Activated CD8-positive, alpha-beta memory T cell treated with anti-CD3 and anti-CD28 coated beads, Interleukin-2, amount 50 U/mL, for 4 hours (primary cell): ENCODE measurements around the gene KY.

Experiments
- DNase-seq: peaks from one replicate; pipeline ENCODE4 v3.0.0-alpha.2; 2020

The KY gene

DNA sequence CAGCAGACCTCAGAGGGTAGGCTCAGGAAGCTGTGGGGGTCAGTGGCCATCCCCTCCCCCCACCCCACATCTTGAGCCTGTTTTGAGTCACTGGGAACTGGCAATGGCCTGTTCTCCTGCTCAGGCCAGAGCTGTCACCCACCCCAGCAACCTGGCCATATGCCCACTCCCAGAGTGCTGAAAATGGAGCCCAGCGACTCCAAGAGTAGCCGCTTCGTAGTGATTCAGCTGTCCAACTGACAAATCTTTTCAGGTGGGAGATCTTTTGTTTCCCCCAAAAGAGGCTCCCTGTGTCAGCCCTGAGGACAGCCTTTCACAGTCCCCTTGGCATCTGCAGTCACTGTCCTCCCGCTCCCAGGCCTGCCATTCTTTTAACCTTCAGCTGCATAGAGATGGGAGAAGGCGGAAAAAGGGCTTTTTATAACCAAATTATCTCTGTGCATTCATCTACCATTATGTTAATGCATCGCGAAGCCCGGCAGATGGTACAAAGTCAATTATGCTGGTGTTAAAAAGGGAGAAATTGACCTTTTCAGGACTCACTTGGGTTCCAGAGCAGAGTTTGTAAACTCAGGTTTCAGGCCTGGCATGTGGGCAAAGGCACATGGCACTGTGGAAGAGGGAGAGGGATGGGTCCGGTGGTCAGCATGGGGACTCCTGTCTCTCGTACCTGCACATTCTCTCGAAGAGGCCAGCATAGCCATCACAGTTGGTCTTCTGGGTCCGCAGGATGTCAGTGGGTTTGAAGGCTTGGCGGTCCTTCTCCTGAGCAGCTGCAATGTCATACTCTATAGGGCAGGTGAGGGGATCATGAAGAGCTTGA lies 32.1 kb downstream of the KY start:
- DNase-seq, result no peak

DNA sequence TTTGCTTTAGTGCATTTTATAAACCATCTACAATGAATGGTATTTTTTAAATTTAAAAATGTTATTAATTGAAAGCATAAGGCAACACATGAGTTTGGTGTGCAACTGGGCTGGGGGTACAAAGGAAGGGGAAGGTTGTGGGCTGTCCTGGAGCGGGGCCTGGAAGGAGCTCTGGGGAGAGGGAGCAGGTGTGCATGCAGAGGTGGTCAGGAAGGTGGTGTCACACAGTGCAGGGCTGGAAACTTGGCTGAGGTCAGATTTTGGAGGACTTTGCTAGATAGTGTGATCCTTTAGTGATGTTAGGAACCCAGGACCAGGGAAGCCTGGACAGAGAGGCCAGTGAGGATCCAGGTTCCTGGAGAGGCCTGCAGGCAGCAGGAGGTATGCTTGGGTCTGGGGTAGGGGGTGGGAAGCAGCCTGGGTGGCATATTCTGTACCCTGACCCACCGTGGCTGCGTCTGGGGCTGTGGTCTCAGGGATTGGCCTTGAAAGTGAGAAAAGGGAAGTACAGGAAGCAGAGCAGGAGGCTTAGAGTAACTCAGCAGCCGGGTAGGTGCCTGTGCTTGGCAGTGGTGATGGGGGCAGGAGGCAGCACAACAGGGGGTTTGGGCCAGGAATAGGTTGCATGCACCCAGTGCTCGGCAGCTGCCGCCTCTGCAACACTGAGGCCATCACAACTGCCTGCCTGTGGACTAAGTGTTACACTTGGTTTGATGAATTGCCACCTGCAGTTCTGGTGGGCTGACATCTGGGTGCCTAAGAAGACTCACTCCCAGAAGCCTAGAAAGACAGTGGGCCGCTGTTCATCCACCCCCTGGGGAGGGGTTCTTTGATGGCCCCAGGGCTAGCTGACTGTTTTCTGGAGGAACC lies 33.0 kb downstream of the KY start:
- DNase-seq, result no peak

DNA sequence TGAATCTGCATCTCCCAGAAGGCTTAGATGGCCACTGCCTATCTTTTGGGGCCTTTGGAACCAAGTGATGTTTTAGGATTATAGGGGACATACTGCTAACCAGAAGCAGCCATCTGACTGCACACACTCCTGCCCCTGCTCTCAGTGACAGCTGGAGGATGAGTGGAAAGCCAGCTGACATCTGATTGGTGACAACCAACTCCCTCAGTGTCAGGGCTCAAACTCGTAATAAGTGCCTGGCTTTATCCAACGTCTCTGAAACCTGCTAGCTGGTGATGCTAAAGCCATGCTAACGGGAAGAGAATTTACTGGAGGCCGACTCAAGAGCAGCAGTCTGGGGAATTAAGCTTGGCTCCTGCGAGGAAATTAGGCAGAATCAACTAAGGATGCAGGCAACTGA lies 35.1 kb downstream of the KY start:
- no peak for DNase-seq

DNA sequence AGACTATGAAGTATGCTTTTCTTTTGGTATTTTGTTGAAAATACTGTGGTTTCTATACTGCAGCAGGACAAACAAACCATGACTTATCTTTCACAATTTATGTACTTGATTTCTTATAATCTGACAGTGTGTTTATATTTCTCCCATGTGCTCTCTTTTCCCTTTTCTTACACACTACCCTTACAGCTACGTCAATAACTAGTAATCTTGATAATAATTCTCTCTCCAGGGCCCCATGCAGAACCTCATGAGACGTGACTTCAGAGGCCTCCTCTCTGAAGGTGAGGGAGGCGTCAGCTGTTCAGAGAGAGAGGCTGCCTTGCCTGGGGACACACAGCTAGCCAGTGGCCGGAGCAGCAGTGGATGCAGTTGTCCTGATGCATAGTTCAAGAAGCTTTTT lies 35.9 kb downstream of the KY start:
- no peak for DNase-seq

DNA sequence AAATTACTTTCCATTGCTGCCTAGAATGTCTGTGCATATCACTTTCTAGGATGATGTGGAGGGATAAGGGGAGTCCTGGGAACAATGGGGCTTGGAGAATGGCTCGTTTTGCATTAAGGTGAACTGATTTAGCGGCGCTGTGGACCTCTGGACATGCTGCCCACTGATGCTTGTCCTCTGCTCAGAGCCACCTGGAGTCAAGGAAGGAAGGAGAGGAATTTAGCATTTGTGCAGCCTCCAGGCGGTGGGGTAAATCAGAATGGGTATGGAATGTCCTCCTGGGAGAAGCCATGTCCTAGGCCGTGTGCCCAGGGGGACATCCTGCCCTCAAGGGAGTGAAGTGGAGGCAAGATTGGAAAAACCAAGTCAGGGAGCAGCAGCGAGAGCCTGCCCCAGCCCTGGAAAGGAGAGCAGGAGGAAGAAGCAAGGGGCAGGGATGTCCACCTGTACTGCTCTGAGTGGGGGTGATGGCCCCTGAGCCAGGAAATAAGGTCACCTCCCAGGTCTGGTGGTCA lies 37.8 kb downstream of the KY start:
- DNase-seq, result no peak

DNA sequence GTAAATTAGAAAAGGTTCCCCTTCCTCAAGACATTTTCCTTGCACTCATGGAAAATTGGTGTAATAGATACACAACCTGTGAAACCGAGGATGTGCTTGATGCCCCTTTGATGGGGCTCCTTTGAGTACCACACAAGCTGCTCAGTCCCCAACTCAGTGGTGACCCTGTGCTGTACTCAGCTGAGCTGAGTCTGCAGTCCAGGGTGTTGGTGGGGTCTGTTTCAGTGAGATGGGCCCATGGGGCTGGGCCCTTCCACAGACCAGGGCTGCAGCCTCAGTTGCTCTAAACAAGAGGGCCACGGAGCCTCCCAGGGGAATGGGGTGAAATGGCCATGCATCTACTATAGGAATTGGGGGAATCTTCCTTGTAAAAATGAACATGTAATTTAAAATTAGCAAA lies 39.3 kb downstream of the KY start:
- no peak for DNase-seq

DNA sequence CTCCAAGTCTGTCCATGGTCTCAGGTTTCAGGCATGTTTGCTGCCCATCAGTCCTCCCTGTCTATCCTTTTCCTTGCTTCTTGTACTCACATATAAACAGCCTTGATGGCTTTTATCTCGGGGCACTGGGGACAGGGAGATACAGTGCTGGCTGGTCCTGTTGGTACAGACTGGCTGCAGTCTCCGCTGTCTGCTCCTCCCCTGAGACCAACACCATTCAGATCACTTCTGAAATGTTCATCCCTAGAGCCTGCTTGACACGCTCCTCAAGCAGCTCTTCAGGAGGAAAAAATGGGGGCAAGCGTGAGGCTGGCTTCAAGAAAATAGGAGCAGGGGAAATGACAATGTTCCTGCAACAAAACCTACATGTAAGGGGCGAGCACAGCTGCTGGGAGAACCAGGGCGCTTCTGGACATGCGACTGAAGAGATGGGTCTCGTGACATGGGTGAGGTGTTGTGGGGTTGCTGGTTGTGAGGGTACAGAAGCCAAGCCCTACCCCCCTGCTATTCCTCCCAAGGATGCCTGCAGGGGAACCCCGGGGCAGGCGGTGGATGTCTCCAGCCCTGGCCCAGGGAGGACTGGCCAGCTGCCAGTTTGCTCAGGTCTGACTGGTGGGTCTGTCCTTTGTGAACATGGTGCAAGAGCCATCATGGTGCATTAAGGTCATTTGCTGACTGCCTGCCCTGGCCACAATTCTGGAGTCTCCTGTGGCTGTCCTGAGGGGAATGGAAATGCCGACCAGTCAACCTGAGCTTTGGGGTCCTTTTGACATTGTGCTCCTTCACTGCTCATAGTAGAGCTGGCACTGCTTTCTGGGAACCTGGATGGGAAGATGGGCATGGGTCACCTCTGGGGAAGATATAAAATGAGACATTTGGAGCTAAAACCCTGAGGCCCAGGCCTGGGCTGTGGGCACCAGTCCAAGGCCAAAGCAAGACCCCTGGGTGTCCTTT lies 40.1 kb downstream of the KY start:
- no peak for DNase-seq

DNA sequence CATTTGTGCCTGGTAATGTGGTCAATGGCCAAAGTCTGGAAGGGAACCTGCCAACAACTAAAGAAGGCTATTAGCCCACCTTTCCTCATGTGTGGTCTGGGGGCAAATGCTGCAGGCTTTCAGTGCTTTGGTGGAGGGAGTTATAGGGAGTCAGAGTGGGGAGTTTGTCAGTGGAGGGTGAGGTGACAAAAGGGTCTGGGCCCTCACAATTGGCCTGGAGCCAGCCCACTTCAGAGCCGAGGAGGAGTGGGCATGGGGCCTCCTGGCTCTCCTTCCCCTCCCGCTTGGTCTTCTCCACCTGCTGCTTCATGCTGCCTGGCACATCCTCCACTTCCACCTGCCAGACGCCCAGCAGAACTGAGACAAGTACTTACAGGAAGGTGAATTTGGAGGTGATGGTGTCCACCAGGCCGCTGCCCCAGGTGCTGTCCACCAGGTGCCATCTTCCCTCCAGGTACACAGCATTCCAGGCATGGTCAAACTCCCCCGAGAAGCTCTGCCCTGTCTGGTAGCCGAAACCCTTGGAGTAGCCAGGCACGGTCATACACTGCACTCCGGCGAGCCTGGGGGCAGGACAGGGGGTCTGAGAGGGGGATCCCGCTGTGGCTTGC lies 40.9 kb downstream of the KY start:
- DNase-seq, result no peak

DNA sequence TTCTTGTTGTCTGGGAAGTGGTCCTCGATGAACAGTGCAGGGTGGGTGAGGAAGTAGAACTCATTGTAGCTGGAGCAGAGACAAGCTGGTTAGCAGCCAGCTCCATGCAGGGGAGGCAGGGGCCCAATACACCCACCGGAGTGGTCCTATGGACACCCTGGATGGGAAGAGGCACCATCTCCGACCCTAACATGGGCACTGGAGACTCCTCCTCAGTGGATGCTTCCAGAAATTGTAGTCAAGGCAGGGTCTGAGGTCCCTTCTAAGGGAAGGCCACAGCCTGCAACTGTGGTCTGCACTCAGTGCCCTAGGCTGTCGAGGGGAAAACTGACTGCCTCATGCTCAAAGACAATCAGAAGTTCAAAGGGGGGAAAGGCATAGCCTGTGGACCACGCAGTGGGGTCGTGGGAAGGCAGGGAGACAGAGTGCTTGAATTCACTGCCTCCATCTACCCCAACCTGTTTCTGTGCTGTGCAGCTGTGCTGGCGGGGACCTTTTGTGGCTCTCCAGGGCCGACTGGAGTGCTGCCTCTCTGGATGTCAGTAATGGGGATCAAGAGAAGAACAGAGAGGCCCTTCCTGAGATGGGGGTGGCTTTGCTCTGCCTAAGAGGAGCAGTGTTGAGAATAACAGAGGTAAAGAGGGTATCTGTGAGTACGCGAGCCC lies 41.9 kb downstream of the KY start:
- DNase-seq, result no peak

DNA sequence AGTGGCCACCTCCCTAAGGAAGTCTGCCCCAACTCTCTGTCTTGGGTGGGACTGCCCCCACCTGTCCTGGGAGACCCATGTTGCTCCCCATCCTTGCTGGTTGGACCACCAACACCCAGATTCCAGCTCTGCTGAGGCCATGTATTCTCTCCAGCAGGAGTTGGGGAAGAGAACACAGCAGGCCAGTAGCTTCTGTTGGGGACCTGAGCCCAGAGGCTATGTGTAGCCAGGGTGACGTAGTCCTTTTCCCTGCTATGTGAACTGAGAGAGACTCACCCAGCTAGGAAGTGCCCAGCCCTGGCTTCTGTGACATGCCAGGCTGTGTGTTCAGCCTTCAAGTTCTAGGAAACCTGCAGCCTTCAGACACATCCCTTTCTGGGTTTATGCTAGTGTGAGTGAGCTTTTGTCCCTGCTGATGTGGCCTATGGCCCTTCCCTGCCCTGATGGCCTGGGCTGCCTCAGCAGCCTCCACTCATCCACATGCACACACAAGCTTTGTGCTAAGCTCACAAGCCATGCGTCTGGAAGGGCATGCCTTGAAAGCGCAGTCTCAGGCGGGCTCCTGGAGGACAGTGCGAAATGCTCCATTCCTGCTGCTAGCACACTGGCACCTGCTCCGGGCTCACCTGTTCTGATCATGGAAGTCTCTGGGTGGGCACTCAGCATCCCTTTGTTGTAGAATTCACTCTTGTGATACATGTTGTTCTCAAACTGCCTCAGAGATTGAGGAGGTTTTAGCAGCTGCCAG lies 42.6 kb downstream of the KY start:
- no peak for DNase-seq

DNA sequence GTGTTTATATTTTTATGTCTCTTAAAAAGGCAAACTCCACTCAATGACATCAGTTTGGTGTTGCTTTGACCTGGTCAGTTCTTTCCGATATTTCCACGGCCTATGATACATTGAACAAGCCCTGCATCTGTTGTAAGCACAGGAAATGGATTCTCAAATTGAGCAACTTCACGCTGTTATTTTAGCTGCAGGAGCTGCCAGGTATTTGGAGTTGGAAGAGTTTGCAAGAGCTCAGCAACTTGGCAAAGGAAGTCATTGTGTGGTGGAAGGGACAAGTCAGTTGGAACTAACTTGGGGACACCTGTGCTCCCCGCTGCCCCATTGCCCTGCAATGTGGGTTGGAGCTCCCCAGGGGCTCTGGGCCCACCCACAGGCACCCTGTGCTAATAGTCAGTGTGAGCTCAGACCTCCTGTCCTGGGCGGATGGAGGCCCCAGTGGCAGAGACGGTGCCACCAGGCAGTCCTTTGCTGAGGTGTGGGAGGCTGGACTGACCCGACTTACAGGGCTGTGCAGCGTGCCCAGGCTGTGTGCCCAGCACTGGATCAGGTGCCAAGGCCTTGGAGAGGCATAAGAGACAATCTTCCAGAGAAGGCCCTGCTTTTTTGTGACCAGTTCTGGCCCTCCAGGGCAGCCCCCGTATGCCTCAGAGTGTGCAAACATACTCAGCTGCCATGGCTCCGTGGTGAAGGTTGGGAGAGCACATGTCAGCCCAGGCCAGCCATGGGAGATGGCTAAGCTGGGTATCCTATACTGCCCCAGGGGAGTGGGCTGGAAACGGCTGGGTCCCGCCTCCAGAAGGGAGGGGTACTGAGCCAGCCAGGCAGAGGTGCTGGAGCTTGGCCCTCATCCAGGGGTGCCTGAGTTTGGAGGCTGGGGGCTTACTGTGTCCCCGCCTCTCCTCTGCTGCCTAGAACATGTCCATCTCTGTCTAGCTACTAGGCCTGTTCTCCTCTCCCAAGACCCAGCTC lies 43.5 kb downstream of the KY start:
- no peak for DNase-seq

DNA sequence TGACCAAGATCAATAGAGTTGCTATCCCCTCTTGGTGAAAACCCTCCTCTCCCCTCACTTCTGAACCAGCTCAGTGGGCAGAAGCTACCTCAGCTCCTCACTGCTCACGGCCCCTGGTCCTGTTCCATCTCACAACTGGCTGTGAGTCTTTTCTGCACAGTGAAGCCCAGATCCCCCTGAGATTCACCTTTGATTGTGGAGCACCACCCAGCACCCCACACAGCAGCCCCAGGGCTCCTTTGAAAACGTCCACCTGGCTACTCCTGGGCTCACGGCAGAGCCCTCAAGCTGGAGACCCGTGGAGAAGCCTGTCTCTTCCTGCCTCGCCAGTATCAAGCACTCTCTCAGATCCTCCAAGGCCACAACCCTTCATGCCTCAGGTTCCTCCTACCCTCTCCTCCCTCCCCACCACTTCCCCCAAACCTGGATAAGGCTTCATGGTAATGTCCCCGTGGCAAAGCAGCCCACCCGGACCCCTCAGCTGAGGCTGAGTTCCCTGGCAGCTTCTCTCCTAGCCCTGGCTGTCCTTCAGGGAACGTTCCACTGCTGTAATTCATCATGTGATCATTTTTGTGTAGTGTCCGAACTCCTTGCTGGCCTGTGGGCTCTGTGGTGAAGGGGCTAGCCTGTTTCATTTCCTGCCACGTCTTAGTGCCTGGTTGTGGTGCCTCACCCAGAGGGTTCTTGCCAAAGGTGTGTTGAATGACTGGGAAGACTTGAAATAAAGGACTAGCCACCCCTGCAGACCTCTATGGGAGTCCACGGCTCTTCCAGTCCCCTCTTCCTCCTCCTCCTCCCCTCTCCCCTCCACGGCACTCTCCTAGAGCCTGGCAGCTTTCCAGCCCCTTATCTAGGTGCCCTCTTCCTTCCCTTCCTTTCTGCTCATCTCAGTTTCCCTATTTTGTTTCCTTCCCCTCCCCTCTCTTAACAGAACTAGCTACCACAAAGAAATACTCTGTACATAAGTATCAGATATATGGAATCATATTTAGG lies 44.5 kb downstream of the KY start:
- DNase-seq, result no peak

DNA sequence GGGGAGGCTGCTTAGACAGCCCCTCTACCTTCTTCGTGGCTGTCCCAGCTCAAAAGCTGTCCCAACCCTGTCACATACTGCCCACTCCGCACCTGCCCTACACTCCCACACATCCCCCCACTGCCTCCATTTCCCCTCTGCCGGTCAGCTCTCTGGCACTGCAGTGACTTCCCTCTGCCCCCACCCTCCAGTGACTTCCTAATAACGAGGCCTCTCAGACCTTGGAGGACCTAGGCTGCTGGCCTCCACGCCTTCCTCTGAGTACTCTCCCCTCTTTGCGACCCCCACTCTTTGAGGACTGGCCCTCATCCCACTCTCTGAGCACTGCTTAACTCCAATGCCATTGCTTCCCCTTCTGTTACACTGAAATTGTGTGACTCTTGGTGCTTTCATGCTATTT lies 45.3 kb downstream of the KY start:
- DNase-seq, result no peak

DNA sequence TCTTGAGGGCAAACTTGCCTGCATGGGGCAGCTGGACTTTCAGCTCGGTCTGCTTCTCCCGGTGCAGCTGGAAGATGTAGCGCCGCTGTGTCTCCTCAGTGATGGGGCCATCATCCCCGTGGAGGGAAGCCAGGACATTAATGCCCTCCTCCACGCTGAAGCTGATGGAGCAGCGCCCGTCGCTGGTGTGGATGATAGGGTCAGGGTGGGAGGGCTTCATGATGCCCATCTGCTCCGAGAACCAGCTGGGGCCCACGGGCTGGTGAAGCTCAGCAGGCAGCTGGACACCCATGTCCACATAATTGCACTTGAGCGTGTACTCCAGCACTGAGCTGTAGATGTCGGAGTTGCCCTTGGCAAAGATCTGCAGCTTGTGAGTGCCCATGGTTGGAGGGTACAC lies 46.9 kb downstream of the KY start:
- DNase-seq, result no peak

DNA sequence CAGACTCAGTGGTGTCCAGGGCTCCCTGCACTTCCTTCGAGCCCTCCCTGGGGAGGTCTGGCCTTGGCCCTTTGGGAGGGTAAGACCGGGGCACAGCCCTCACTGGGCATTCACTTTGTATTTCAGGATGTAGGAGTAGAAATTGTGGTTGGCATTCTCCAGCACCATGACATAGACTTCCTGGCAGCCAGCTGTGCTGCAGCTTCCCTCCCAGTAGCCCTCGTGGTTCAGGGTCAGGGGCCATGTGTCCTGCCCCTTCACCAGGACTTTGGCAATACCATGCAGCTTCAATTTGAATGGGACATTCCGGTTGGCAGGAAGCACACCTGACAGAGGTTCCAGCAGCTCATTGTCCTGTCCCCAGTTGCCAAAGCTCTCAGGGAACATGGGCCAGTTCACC lies 47.3 kb downstream of the KY start:
- DNase-seq, result no peak

DNA sequence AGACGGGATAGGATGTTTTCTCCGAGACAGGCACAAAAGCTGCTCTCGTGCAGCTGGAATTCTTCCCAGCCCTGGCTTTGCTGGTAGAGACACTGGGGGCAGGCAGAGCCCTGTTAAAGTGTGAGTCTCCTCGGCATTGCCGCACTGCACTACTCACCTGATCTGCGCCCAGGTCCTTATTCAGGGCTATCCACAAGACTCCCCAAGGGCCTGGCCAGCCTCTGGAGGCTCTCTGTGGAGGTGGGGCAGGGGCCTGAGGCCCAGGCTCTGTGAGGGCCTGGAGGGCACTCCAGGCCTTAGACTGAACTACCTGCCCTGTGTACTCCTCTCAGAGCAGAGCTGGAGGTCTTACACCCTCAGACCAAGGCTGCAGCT lies 48.4 kb downstream of the KY start:
- DNase-seq, result no peak

DNA sequence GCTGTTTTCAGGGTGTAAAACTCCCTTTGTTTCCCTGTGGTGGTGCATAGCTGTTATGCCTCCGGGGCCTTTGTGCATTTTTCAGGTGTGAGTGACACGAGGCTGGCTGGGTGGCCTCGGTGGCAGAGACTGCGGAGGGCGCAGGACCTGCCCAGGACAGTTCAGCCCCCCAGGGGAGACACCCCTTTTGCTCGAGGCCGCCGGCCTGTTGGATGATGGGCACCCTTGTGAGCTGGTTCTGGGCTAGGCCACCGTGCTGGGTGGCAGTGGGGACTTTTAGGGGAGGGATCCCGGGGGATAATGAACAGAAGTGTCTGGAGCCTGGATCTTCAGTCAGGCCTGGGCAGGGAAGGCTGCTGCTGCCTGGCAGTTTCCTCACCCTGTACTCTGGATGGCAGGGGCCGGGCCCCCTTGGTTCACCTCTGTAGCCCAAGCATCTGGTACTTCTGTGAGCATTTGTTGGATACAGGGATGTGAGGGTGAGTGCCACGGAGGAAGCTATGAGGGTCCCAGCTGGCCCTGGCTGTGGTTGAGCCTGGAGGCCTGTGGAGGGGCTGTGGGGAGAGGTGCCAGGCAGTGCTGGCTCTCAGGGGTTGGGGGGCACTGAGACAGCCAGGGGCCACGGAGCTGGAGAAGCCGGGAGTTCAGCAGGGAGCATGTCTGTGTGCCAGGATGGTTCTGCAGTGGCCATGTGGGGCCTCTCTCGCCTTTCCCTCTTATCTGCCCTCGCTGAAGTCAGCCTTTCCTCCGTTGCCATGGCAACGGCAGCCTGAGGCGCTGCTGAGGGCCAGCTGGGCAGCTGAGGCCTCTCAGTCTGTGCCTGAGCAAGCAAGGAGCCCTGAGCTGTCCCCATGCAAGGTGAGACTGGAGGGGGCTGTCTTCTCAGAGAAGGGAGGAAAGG lies 49.0 kb downstream of the KY start:
- DNase-seq, result no peak
